Left ventricle myocardium inferior (tissue), 1 donor: ENCODE measurements around the gene CLIC5. TPM values are rescaled to one million over a fixed set of nuclear protein-coding genes. Genes with fewer than 3 reads are reported as not detected.
A peak's percentile ranks its signal among the peaks of the same experiment; 100 is the strongest.

Source experiments
- DNase-seq: peaks from one replicate; pipeline ENCODE4 v3.0.0-alpha.2; 2020
- H3K27ac ChIP-seq: fragments of 200-600 bp; replicated peaks from 2 replicates; pipeline ENCODE4 v1.8.0; 2021
- H3K27me3 ChIP-seq: fragments of 200-600 bp; 2 replicates; pipeline ENCODE4 v1.8.0; 2021; ENCODE audit warnings: low read depth
- H3K36me3 ChIP-seq: fragments of 200-600 bp; 2 replicates; pipeline ENCODE4 v1.8.0; 2021
- H3K4me1 ChIP-seq: fragments of 200-600 bp; 2 replicates; pipeline ENCODE4 v1.8.0; 2021
- H3K4me3 ChIP-seq: fragments of 200-600 bp; 2 replicates; pipeline ENCODE4 v1.8.0; 2021; ENCODE audit warnings: mild to moderate bottlenecking, moderate library complexity
- H3K9me3 ChIP-seq: fragments of 200-600 bp; replicated peaks from 2 replicates; pipeline ENCODE4 v1.8.0; 2021
- CTCF ChIP-seq: fragments of 200-600 bp; IDR thresholded peaks from 2 replicates; pipeline ENCODE4 v1.8.0; 2021; ENCODE audit warnings: antibody characterized with exemption, mild to moderate bottlenecking, borderline replicate concordance
- intact Hi-C: fragments of 100-400 bp; cut with micrococcal nuclease; formaldehyde crosslinking; loops from one replicate; pipeline ENCODE4 v1.11.0; 2022
- total RNA-seq: library from RNA; stranded (reverse); fragmentation: NEBNext Ultra II Directional; extraction: Animal tissue kit (Norgen Biotek cat#: 25700); gene quantifications from one replicate; pipeline ENCODE4 v1.2.1, GENCODE V29; 2021
- donor health status: DM: no; HTN: yes; CAD: no; lungs with severe emphysema.

CLIC5 gene
- total RNA-seq, 1 donor from 2014 or later, result 285 TPM

- DNase-seq, result no peak
- intact Hi-C loops, result no loop called here
- no peak for TF ChIP-seq CTCF
- Histone ChIP-seq H3K4me1 (peaks cover 72% of the 10 kb centered on the region), H3K27ac (peak overlapping the region; percentile 71), H3K27me3 (no peaks in the 10 kb centered on the region), H3K36me3 (peaks cover 9% of the 10 kb centered on the region), H3K4me3 (no peak overlapping the region), H3K9me3 (no peaks in the 10 kb centered on the region)
These were observed 17.7 kb downstream of the CLIC5 start for GRCh38 chr6:45997875-45998506.

GRCh38 chr6:45991189-45991588, 24.5 kb downstream of the CLIC5 start:
- H3K36me3 ChIP-seq, result no peaks in the 10 kb centered on the region
- no peaks in the 10 kb centered on the region for H3K9me3 ChIP-seq
- no peak for DNase-seq
- peaks cover 88% of the 10 kb centered on the region for H3K4me1 ChIP-seq
- H3K27ac ChIP-seq, result peak overlapping the region; percentile 94
- peak; percentile 25 for TF ChIP-seq CTCF
- no peaks in the 10 kb centered on the region for H3K27me3 ChIP-seq
- intact Hi-C loops, result no loop called here
- no peak overlapping the region for H3K4me3 ChIP-seq

- Histone ChIP-seq H3K9me3 (no peaks in the 10 kb centered on the region), H3K27ac (peak overlapping the region; percentile 94), H3K27me3 (no peaks in the 10 kb centered on the region), H3K36me3 (peaks cover 5% of the 10 kb centered on the region), H3K4me1 (peaks cover 96% of the 10 kb centered on the region), H3K4me3 (no peak overlapping the region)
- intact Hi-C loops, result no loop called here
- no peak for TF ChIP-seq CTCF
- DNase-seq, result no peak
These were observed 25.5 kb downstream of the CLIC5 start for GRCh38 chr6:45990162-45990561.

GRCh38 chr6:45988635-45989034, 27.0 kb downstream of the CLIC5 start:
- H3K27ac ChIP-seq, result peak overlapping the region; percentile 94
- H3K9me3 ChIP-seq, result no peaks in the 10 kb centered on the region
- peaks cover 100% of the 10 kb centered on the region for H3K4me1 ChIP-seq
- TF ChIP-seq CTCF, result no peak
- intact Hi-C loops, result no loop called here
- no peaks in the 10 kb centered on the region for H3K27me3 ChIP-seq
- DNase-seq, result peak; percentile 61
- peak overlapping the region; percentile 29 for H3K4me3 ChIP-seq
- H3K36me3 ChIP-seq, result peaks cover 9% of the 10 kb centered on the region

GRCh38 chr6:45987856-45988255, 27.8 kb downstream of the CLIC5 start:
- no peaks in the 10 kb centered on the region for H3K9me3 ChIP-seq
- H3K4me3 ChIP-seq, result peak overlapping the region; percentile 29
- intact Hi-C loops, result no loop called here
- peaks cover 14% of the 10 kb centered on the region for H3K36me3 ChIP-seq
- peak overlapping the region; percentile 94 for H3K27ac ChIP-seq
- TF ChIP-seq CTCF, result no peak
- DNase-seq, result no peak
- H3K4me1 ChIP-seq, result peaks cover 100% of the 10 kb centered on the region
- no peaks in the 10 kb centered on the region for H3K27me3 ChIP-seq
